HUES6 (cell line): Measurements from ENCODE around the gene SPAG16.

ENCODE experiments used
- H3K27ac ChIP-seq: 2 replicates; pipeline ENCODE4 v1.7.0; 2013; ENCODE audit warnings: low read depth, mild to moderate bottlenecking, low read length, inconsistent platforms
- H3K27me3 ChIP-seq: 2 replicates; pipeline ENCODE4 v1.6.1; 2013; ENCODE audit warnings: low read length; ENCODE audit not compliant: control insufficient read depth, insufficient read depth
- H3K36me3 ChIP-seq: 2 replicates; pipeline ENCODE4 v1.6.1; 2013; ENCODE audit warnings: low read length; ENCODE audit not compliant: control insufficient read depth, insufficient read depth
- H3K4me1 ChIP-seq: 2 replicates; pipeline ENCODE4 v1.6.1; 2013; ENCODE audit warnings: low read length; ENCODE audit not compliant: control insufficient read depth, insufficient read depth
- H3K4me3 ChIP-seq: 2 replicates; pipeline ENCODE4 v1.5.1; 2013; ENCODE audit warnings: low read depth, low read length
- H3K9ac ChIP-seq: one replicate; pipeline ENCODE4 v1.6.1; 2013; ENCODE audit warnings: mild to moderate bottlenecking, low read length
- H3K9me3 ChIP-seq: 2 replicates; pipeline ENCODE4 v1.6.1; 2013; ENCODE audit warnings: low read depth, low read length; ENCODE audit not compliant: control insufficient read depth, insufficient read depth

Gene SPAG16

GRCh38 chr2:213284105-213285090, at the start of gene SPAG16:
TSS of gene SPAG16 (plus strand) at chr2:213284464.
- Histone ChIP-seq H3K9me3 (no peaks in the 10 kb centered on the region), H3K4me3 (peak within 1 kb of the TSS; percentile 92), H3K36me3 (no peaks in the 10 kb centered on the region), H3K27ac (peak within 1 kb of the TSS; percentile 64), H3K4me1 (peaks cover 13% of the 10 kb centered on the region), H3K27me3 (no peaks in the 10 kb centered on the region), H3K9ac (peak within 1 kb of the TSS; percentile 92)

- no peak overlapping the region for H3K4me3 ChIP-seq
- peaks cover 23% of the 10 kb centered on the region for H3K4me1 ChIP-seq
- H3K27ac ChIP-seq: no peak overlapping the region
- H3K36me3 ChIP-seq: no peaks in the 10 kb centered on the region
- no peak overlapping the region for H3K9ac ChIP-seq
- no peaks in the 10 kb centered on the region for H3K27me3 ChIP-seq
- H3K9me3 ChIP-seq: no peaks in the 10 kb centered on the region
These were observed 49.6 kb upstream of the SPAG16 start for GRCh38 chr2:213234641-213235040.

- no peak overlapping the region for H3K27ac ChIP-seq
- no peaks in the 10 kb centered on the region for H3K9me3 ChIP-seq
- no peaks in the 10 kb centered on the region for H3K27me3 ChIP-seq
- H3K9ac ChIP-seq: no peak overlapping the region
- peaks cover 23% of the 10 kb centered on the region for H3K4me1 ChIP-seq
- H3K4me3 ChIP-seq: no peak overlapping the region
- H3K36me3 ChIP-seq: no peaks in the 10 kb centered on the region
These were observed 48.5 kb upstream of the SPAG16 start for GRCh38 chr2:213235741-213236140.

- Histone ChIP-seq H3K4me3 (no peak overlapping the region), H3K4me1 (peaks cover 23% of the 10 kb centered on the region), H3K9me3 (no peaks in the 10 kb centered on the region), H3K9ac (no peak overlapping the region), H3K36me3 (no peaks in the 10 kb centered on the region), H3K27me3 (no peaks in the 10 kb centered on the region), H3K27ac (no peak overlapping the region)
These were observed 47.0 kb upstream of the SPAG16 start for GRCh38 chr2:213237251-213237650.

GRCh38 chr2:213237787-213238186, 46.5 kb upstream of the SPAG16 start:
- Histone ChIP-seq H3K27ac (no peak overlapping the region), H3K9me3 (no peaks in the 10 kb centered on the region), H3K36me3 (no peaks in the 10 kb centered on the region), H3K4me3 (no peak overlapping the region), H3K4me1 (peaks cover 19% of the 10 kb centered on the region), H3K9ac (no peak overlapping the region), H3K27me3 (no peaks in the 10 kb centered on the region)

- no peaks in the 10 kb centered on the region for H3K27me3 ChIP-seq
- H3K4me1 ChIP-seq: peaks cover 14% of the 10 kb centered on the region; the same call in 1 of the 2 replicates
- no peak overlapping the region for H3K27ac ChIP-seq
- H3K36me3 ChIP-seq: no peaks in the 10 kb centered on the region
- H3K9ac ChIP-seq: no peak overlapping the region
- H3K4me3 ChIP-seq: no peak overlapping the region
- H3K9me3 ChIP-seq: no peaks in the 10 kb centered on the region
These were observed 45.3 kb upstream of the SPAG16 start for GRCh38 chr2:213238753-213239495.

GRCh38 chr2:213241817-213242216, 42.4 kb upstream of the SPAG16 start:
- no peak overlapping the region for H3K9ac ChIP-seq
- H3K9me3 ChIP-seq: no peaks in the 10 kb centered on the region
- H3K27me3 ChIP-seq: no peaks in the 10 kb centered on the region
- H3K4me1 ChIP-seq: peaks cover 4% of the 10 kb centered on the region; the same call in 1 of the 2 replicates
- no peak overlapping the region for H3K27ac ChIP-seq
- H3K36me3 ChIP-seq: no peaks in the 10 kb centered on the region
- no peak overlapping the region for H3K4me3 ChIP-seq

GRCh38 chr2:213242653-213243052, 41.6 kb upstream of the SPAG16 start:
- Histone ChIP-seq H3K9ac (no peak overlapping the region), H3K4me3 (no peak overlapping the region), H3K4me1 (peaks cover 4% of the 10 kb centered on the region; the same call in 1 of the 2 replicates), H3K9me3 (no peaks in the 10 kb centered on the region), H3K27ac (no peak overlapping the region), H3K27me3 (no peaks in the 10 kb centered on the region), H3K36me3 (no peaks in the 10 kb centered on the region)

GRCh38 chr2:213243189-213244044, 40.8 kb upstream of the SPAG16 start:
- Histone ChIP-seq H3K4me3 (no peak overlapping the region), H3K9me3 (no peaks in the 10 kb centered on the region), H3K27me3 (no peaks in the 10 kb centered on the region), H3K36me3 (no peaks in the 10 kb centered on the region), H3K9ac (no peak overlapping the region), H3K27ac (no peak overlapping the region), H3K4me1 (peaks cover 4% of the 10 kb centered on the region; the same call in 1 of the 2 replicates)

GRCh38 chr2:213246497-213247281, 37.6 kb upstream of the SPAG16 start:
- Histone ChIP-seq H3K27me3 (no peaks in the 10 kb centered on the region), H3K36me3 (no peaks in the 10 kb centered on the region), H3K27ac (no peak overlapping the region), H3K9me3 (no peaks in the 10 kb centered on the region), H3K4me1 (peaks cover 5% of the 10 kb centered on the region; the same call in 1 of the 2 replicates), H3K4me3 (no peak overlapping the region), H3K9ac (no peak overlapping the region)
